T follicular helper cell (primary cell): Measurements from ENCODE around the gene PTGIS.

Experiments used
- DNase-seq: peaks from one replicate; pipeline ENCODE4 v3.0.0-alpha.2; 2020; ENCODE audit warnings: low read depth

Gene PTGIS

GRCh38 chr20:49496553-49497397, 71.2 kb downstream of the PTGIS start:
- DNase-seq: no peak

- no peak for DNase-seq
Observed at GRCh38 chr20:49496043-49496442, 71.9 kb downstream of the PTGIS start.

DNA sequence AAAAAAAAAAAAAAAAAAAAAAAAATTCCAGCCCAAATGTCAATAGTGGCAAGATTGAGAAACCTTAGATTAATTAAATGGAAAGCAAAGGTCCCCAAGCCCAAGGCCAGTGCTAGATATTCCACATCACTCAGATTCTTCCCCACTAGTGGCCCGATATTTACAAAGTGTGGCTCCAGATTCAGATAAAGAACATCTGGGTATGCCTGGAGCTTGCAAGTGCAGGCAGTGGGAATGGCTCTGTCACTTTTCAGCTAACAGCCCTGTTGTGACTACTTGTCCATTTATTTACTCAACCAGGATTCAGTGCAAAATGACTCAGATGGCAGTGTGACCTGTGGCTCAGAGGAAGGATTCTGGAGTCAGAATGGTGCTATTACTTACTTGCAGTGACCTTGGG, 77.2 kb downstream of the PTGIS start:
- no peak for DNase-seq

- DNase-seq: no peak
Observed at GRCh38 chr20:49489688-49490087, 78.2 kb downstream of the PTGIS start.

DNA sequence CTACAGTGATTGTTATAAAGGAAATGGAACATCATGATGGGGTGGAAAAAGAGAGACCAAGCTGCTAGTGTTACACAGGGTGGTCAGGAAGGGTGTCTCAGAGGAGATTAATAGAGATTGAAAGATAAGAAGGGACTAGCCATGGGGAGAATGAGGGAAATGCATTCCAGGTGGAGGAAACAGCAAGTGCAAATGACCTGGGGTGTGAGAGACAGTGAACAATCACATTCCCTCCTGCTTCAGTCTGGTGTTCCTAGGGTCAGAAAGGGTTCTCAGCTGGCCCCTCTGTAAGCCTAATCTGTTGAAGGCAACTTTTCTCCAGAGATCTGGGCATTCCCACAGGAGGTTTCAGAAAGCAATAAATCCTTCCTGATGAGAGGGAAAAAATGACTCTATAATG, 81.9 kb downstream of the PTGIS start:
- no peak for DNase-seq

GRCh38 chr20:49485563-49485962, 82.4 kb downstream of the PTGIS start:
- no peak for DNase-seq

- DNase-seq: peak; percentile 37
Observed at GRCh38 chr20:49484180-49485140, 83.5 kb downstream of the PTGIS start.

DNA sequence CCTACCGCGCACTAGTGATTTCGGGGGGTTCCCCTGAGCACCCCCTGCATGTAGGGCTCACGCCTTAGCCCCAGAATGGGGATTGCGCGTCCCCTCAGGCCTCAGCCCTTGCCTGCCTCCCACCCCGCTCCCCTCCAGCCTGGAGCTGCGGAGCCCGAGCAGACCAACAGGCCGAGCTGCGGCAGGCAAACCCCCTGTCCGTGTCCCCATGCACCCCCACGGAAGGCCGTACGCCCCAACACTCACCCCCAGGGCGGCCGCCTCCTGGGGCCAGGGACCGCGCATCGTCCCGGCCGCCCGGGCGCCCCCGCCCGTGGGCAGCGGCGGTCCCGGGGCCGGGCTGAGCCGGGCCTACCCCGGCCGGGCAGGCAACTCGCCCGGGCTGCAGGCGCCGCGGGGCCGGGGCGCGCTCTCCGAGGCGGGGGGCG, 84.2 kb downstream of the PTGIS start:
- DNase-seq: no peak

GRCh38 chr20:49483018-49483695, 84.8 kb downstream of the PTGIS start:
- DNase-seq: no peak

DNA sequence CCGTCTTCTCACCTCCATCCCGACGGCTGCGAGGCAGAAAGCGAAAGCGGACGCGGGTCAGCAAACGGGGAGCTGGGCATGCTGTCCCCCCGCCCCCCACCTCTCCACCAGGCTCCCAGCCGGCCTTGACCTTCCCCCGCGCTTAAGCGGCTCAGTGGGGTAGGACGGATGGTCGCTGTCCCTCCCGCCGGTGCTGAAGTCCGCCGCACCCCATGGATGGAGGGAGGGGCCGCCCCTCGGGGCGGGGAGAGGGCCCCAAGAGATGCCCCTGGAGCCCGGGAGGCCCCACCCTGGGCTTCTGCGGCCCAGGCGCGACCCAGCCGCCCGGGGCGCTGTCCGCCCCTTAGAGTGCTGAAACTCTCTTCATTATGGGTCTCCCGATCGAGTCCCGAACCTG, 85.3 kb downstream of the PTGIS start, which contains the start of gene KCNB1:
KCNB1 (minus strand) TSS at position 48 of the 397 bp plus-strand sequence. CDS start 188 bp downstream, outside the sequence.
- DNase-seq: peak; percentile 9

- DNase-seq: no peak
Observed at GRCh38 chr20:49482173-49482572, 85.8 kb downstream of the PTGIS start.

- DNase-seq: no peak
Observed at GRCh38 chr20:49481116-49481515, 86.8 kb downstream of the PTGIS start.

DNA sequence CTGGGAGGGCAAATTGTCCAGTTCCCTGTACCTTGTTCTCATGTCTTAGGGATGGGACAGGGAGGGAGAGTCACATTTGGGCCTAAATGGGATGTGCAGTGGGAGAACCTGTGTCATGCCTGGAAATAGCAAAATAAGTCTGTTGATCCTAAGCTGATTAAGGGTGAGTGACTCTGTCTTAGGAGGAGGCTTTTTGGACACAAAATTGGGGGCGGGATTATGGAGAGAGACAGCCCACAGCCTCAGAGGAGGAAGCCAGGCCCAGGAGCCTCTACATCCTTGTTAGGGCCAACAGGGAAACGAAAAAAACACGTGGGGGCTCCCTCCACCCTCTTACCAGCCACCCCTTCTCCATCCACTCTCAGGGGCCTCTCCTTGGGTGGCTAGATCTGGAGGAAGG, 87.7 kb downstream of the PTGIS start:
- no peak for DNase-seq

DNA sequence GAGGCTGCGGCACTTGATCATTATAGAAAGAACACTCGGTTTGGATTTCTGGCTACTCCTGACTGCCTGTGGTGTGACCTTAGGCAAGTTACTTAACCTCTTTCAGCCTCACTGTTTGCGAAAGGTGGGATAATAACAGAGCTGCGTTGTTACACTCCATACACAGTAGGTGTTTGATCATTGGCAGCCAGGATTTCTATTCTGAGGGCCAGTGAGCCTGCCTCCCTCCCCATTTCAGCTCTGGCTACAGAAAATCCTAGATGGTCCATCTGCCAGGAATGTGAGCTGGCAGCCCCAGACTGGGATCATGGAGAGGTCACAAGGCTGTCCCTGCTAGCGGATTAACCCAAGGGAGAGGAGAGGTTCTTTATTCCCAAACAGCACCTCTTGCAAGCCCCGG, 88.2 kb downstream of the PTGIS start:
- no peak for DNase-seq

GRCh38 chr20:49478754-49479689, 88.9 kb downstream of the PTGIS start:
- no peak for DNase-seq

DNA sequence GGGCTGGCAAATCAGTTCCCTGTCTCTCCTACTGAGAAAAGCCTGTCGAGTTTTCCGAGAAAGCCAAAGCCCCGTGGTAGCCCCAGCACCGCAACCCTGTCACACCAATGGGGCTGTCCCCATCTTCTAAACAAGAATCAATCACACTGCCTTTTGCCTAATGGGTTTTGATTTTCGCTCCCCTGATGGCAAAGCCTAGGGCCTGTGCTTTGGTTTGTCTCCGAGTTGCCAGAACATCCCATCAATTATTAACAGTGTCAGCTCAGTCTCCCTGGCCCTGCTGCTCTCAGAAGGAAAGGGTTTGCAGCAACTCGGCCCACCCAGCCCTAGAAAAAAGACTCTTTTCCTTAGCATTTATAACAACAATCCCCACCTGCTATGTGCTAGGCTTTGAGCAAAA, 89.7 kb downstream of the PTGIS start:
- DNase-seq: no peak

GRCh38 chr20:49477200-49477599, 90.7 kb downstream of the PTGIS start:
- DNase-seq: no peak

GRCh38 chr20:49476016-49476355, 92.0 kb downstream of the PTGIS start:
- DNase-seq: no peak

GRCh38 chr20:49475292-49476015, 92.5 kb downstream of the PTGIS start:
- no peak for DNase-seq

- DNase-seq: no peak
Observed at GRCh38 chr20:49471397-49471796, 96.5 kb downstream of the PTGIS start.
